DMS153 treated with DMSO at 0.1 percent for 48 hours (cell line): ENCODE results near the gene RABGAP1L.
A peak's percentile ranks its signal among the peaks of the same experiment; 100 is the strongest.

Experiments used
- DNase-seq: peaks from one replicate; lab custom pipeline; 2025; ENCODE audit not compliant: unreplicated experiment; lab: John Stamatoyannopoulos, UW

Gene RABGAP1L

DNA sequence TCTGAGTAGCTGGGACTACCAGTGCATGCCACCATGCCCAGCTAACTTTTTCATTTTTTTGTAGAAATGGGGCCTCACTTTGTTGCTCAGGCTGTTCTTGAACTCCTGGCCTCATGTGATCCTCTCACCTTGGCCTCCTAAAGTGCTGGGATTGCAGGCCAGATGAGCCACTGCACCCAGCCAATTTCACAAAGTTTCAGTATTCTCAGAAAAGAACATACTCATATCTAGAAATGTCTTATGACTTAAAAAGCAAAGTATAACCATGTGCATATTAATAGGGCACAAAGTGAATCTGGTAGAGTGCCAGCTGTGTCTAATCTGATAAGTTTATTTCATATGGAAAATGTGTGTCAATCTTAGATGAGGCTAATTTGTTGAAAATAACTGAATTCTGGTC, 752.9 kb downstream of the RABGAP1L start:
- no peak for DNase-seq

DNA sequence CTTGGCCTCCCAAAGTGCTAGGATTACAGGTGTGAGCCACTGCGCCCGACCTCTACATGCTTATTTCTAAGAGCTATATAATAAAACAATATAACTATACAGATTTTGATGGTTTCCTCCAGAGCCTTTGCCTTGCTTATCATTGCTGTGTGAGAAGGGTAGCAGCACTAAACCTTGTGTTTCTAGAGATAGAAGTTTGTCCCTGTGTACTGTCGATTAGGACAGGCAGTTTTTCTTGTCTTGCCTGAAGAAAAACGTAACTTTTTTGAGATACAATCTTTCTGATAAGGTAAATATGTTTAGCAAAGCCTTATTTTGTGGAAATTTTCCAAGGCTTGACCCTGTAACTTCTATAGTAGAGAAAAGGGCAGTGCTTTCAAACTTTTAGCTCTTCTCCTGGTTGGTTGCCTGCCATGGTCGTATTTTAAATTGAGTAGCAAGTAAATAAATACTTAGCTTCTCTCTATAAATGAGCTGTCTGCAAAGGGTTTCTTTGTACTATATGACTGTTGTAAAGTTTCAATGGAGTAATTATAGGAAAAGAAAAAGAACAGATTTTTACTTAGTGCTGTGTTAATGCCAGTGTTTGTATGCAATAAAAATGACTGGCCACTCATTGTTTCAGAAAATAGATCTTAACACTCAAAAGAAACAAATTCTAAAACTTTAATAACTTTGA, 754.0 kb downstream of the RABGAP1L start:
- no peak for DNase-seq

DNA sequence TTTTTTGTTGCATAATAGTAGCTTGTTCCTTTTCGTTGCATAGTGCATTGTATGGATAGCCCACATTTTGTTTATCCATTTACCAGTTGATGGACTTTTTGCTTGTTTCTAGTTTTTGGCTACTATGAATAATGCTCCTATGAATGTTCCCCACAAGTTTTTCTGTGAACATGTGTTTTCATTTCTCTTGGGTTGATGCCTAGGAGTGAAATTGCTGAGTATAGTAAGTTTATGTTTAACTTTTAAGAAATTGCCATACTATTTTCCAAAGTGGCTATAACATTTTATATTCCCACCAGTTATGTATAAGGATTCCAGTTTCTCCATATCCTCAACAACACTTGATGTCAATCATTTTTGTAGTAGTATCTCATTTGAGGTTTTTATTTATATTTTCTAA, 755.7 kb downstream of the RABGAP1L start:
- DNase-seq = no peak

DNA sequence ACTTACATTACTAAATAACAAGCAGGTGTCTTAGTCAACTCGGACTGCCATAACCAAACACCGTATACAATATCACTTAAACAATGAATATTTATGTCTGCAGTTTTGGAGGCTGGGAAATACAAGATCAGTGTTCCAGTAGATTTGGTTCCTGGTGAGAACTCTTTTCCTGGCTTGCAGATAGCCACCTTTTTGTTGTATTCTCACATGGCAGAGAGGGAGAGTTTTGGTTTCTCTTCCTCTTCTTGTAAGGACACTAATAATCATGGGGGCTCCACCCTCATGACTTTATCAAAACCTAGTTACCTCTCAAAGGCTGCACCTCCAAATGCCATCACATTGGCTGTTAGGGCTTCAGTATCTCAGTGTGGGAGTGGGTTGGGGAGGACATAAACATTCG, 757.5 kb downstream of the RABGAP1L start:
- no peak for DNase-seq

DNA sequence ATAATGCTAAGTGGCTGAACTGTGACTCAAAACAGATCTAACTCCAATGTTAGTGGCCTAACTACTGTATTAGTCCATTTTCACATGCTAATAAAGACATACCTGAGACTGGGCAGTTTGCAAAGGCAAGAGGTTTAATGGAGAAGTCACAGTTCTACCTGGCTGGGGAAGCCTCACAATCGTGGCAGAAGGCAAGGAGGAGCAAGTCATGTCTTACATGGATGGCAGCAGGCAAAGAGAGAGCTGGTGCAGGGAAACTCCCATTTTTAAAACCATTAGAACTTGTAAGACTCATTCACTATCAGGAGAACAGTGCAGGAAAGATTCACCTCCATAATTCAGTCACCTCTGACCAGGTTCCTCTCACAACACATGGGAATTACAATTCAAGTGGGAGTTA, 760.8 kb downstream of the RABGAP1L start:
- no peak for DNase-seq

DNA sequence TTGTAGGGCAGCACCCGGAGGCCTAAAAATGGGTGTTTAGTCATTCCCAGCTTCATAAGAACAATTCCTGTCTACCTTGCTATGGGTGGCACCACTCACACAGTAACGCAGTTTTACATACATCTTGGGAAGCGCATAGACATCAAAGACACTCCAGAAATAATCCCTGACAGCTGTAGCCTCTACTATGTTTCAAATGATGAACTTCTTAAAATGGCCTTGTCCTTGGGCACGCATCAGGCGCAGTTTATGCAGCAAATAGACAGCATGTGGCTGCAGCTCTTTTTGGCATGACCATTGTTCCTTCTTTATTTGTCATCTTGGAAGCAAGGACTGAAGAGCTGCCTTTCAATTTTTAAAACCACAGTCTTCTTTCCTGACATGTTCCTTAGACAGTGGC, 762.8 kb downstream of the RABGAP1L start:
- DNase-seq = no peak

DNA sequence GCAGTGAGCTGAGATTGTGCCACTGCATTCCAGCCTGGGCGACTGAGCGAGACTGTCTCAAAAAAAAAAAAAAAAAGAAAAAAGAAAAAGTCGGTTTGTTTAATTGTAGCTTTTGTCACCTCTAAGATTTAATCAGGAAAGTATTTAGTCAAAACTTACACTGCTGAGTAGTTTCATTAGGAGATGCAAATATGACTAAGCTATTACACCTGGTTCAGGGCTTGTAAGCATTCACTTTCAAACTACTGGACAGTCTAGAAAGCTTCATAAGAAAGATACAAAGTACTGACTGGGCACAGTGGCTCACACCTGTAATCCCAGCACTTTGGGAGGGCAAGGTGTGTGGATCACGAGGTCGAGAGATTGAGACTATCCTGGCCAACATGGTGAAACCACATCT, 764.5 kb downstream of the RABGAP1L start:
- no peak for DNase-seq

DNA sequence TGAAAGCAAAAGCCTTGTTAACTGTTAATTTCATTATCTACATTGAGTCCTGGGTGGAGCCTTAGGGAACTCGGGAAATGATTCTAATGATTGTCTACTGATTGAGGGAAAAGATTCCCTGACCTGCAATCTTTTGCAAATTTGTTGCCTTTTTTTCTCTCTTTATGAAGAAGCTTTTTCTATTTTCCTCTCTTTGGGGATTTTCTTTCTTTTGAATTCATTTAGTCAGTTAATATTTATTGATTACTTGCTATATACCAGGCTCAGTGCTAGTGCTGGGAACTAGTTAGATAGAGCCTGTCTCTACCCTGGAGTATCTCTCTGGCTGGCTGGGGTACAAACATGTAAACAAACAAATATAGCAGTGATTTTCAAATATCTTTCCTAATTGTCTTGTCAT, 769.2 kb downstream of the RABGAP1L start:
- DNase-seq = no peak

DNA sequence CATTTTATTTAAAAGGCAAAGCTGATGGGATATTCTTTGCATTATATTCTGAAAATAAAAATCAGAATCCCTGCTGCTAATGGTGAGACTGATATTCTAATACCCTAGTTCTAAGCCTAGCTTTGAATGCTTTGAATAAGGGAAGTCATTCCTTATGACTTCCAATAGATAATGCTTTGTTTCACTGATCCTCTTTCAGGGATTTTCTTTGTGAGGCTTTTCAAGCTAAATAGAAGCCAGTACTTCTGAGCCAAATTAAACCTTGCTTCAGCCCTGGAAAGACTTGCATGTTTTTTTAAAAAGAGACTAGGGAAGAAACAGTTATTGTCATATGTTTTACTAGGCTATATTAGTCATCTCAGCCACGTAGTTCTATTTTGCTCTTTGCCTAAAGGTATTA, 771.9 kb downstream of the RABGAP1L start:
- no peak for DNase-seq

DNA sequence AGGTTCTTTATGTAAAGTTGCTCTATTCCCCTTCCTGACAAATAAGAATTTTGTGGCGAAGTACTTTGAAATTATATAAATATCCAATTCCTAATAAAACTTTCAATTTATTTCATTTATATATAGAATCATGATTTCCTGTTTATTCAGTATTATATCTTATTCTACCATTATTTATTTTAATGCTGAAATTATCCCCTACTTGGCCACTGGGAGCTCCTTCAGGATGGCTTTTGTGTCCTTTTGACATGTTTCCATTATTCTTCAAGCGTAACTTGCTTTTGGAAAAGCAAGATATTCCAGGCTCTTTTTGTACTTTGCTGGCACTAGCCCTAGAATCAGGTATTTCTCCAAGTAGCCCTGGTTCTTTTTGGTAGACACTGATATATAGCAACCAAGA, 773.3 kb downstream of the RABGAP1L start:
- no peak for DNase-seq

DNA sequence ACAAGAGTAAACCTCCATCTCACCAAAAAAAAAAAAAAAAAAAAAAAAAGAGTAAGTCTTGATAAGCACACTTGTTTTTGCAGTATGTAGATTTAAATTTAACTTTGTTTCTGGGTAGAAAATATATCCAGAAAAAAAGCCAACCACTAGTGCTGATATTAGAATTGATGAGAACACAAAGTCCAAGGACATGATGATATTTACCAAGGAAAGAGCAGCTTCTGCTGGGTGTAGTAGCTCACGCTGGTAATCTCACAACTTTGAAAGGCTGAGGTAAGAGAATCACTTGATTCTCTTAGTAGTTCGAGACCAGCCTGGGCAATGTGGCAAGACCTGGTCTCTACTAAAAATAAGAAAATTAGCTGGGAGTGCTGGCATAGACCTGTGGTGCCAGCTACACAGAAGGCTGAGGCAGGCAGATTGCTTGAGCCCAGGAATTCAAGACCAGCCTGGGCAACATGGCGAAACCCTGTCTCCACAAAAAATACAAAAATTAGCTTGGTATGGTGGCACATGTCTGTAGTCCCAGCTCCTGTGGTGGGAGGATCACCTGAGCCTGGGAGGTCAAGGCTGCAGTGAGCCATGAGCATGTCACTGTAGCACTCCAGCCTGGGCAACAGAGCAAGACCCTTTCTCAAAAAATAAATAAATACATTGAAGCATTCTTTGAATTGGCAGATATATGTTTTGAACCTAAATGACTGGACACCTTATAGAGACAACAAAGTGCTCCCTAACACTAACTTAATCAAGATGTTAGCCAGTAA, 776.8 kb downstream of the RABGAP1L start:
- no peak for DNase-seq

DNA sequence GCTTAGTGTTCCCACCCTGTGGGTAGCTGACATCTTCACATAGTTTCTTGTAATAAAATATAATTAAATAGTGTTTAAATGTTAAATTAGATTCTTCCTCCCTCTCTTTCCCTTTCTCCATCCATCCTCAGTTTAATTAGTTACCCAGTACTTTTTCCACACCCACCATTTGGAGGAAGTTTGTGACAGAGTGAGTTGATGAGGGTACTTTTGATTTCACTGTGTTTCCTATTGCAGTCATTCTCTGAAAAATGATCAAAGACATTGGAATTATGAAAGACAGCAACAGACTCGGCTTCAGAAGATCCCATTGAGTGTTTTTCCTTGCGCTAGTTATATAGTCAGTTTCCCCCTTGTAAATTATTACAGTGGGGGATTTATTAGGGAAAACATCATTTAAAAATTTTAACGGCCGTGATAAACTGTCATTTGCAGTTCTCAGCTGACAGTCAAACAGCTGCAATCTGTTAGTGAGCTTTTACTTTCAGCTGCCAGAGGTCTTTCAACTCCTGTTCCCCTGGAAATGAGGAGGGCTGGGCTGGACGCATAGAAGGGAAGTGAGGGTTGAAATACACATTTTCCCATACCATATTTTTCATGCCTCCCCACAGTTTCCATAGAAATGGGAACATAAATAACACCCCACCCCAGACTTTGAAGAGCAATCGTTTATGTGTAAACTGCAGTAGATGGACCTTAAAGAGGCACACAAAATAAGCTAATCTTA, 779.1 kb downstream of the RABGAP1L start:
- no peak for DNase-seq

DNA sequence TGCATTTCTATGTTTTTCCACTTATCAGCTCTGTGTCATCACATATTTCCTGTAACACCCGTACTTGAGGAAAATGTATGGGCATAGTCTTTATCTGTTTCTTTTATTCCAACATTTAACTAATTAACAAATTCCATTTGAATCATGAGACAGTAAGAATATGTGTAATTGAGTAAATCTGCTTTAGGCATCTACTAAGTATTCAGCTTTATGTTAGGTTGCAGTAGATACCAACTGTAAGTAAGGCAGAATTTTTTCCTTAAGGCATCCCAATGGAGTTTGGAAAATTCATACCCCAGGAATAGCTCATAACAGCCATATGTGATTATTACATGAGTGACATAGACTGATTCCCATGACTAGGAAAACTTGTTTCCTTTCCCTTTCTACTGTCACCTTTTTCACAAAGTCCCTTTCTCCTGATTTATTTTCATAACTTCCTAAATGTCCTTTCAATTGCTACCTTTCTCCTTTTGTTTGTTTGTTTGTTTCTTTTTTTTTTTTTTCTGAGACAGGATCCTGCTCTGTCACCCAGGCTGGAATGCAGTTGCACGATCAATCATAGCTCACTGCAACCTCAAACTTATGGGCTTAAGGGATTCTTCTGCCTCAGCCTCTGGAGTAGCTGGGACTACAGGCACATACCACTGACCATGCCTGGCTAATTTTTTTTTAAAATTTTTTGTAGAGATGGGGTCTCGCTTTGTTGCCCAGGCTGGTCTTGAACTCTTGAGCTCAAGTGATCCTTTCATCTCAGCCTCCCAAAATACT, 780.6 kb downstream of the RABGAP1L start:
- DNase-seq = no peak

DNA sequence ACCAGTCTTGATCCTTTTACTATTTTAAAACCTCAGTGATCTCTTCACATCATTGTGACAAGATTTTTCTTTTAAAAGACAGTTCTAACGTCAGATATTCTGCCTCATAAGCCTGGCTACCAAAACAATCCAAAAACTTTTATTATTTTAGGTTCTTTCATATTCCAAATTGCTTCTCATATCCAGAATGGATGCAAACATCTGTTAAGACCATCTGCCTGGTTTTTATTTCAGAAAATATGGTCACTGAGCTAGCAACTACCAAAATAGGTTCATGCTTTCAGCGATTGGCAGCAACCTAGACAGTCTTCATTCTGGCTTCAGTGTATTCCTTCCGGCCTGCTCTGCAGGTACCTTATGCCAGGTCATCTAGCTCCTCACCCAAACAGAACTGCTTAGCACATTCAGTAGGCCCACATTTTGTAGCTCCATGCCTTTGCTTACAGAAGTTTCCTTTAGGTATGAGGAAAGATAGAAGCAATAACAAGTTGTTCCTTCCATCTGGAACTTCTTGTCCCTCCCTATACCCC, 781.4 kb downstream of the RABGAP1L start:
- no peak for DNase-seq

DNA sequence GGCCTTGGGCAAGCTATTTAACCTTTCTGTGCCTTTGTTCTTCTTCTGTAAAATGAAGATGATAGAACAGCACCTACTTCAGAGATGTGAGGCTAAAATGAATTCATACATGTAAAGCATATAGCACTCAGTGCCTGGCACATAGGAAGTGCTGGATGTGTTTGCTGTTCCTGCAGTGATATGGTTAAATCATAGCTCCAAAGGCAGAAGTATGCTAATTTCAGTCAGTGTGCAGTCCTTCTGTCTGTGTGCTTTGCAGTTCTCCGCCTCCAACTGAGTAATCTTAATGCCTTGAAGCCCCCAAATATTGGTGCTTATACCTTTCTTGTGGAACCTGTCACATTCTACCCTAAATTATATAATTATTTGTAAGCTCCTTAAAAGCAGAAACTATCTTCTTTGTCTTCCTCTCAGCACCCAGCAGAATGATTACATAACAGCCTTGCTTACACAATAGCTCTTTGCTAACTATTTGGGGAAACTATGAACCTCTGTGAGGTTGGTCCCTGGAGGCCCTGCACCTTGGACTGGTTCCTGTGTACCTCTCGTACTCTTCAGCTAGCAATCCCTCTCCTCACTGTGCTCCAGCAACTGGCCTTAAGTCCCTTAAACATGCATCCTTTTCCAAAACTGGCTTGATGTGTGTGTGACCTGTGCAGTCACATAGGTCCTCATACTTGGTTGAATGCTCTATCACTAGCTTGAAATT, 783.4 kb downstream of the RABGAP1L start:
- DNase-seq = no peak

DNA sequence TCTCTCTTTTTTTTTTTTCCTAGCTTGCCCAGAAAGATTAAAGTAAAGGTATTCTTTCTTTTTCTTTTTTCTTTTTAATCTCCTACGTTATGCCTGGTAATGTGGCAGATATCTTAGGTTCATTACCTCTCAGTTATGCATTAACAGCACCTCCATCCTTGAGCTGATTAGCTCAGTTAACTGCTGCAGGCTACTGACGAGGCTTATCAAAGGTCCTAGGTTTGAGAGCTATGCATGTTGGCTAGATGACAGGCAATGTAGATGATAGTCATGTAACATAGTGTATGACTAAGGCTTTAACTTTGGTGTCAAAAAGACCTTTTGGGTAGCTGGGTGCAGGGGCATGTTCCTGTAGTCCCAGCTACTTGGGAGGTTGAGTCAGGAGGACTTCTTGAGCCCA, 786.7 kb downstream of the RABGAP1L start:
- no peak for DNase-seq

DNA sequence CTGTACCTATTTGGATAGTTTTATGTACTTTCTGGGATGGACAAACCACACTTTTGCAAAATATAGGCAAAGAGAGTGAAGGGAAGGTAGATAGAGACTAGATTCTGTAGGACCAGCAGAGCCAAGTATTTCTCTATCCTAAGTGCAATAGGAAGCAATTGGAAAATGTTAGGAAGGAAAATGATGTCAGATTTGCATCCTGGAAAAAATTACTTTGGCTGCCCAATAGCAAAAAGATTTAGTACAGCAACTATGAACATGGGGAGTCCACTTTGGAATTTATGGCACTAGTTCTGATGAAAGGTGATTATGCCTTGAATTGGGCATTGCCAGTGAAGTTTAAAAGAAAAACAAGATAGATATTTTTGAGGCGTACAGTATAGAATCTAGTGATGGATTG, 789.7 kb downstream of the RABGAP1L start:
- no peak for DNase-seq

DNA sequence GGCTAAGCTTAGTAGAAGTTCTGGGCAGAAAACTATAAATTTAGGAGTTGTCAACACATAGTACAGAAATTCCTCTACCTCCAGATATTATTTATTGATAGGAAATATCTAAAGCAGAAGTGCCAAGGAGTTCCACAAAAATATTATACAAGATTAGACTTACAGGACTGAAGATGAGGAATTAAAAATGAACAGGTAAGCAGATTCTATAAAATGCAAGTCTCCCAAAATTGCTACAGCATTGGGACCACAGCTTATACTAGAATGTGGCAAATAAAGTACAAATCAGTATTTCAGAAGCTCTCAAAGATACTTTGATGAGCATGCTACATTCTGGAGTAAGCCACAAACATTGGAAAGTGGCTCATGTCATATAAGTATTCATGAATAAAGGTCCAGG, 790.3 kb downstream of the RABGAP1L start:
- no peak for DNase-seq

DNA sequence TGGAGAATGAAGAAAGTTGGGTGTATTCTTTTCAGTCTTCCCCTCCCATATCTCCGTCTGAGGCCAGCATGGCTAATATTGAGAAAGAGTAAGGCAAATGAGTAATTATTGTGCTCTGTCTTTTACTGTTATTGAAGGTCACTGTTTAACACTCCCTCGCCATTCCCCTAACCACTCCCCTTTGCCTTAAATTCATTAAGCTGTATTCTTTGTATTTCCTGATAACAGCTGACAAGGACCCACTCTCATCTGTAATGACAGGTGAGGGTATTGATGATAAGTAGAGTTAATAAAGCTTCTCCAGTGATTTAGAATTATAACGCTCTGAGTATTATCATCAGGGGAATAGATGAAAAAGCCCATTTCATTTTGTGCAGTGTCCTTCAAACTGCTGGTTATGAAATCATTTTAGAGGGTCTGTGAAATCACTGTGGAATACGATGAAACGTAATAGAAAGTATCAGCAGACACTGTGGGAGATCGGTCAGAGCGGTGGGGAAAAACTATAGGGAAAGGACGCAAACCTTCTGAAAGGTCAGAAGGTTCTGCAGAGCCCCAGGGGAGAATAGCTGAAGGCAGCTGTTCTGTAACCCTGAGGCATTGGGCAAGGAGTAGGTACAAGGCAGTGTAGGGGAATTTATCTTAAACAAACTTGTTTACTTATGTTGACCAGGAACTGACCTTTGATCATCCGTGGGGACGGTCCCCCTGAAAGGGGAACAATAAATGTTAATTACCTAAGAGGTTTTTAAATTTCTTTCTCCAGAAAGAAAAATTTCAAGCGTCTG, 794.2 kb downstream of the RABGAP1L start:
- DNase-seq = no peak

DNA sequence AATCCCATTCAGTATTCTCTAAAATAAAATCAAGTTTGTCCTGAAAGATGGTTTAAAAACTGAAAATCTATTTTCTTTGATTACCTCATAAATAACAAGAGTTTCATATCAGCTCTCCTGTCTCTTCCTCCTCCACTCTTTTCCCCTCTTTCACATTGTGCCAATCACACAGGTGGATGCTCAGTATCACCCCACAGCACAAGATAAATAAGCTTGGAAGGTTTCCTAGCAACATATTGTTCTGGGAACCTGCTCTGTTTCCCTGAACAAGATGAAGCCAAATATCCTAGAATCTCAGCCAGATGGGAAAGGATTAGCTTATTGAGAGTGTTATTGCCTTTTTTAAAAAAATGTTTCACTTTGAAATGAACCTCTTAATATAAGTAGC, 794.7 kb downstream of the RABGAP1L start:
- DNase-seq = peak; percentile 92
